GM12864 (cell line): ENCODE measurements around the gene PTPRD.

Experiments
- DNase-seq: peaks from one replicate; pipeline ENCODE4 v3.0.0-alpha.2; 2011; ENCODE audit warnings: low read depth
- H3K4me3 ChIP-seq: 2 replicates; pipeline ENCODE4 v1.5.1; 2011; ENCODE audit warnings: mild to moderate bottlenecking, low read depth, low read length, control low read depth
- TF ChIP-seq, protein P1 (sequence below): IDR thresholded peaks from 2 replicates; pipeline ENCODE4 v1.5.1; 2011; ENCODE audit warnings: low read depth, mild to moderate bottlenecking, moderate library complexity, low read length, control low read depth, inconsistent platforms; ENCODE audit errors: missing control alignments

Gene PTPRD

DNA sequence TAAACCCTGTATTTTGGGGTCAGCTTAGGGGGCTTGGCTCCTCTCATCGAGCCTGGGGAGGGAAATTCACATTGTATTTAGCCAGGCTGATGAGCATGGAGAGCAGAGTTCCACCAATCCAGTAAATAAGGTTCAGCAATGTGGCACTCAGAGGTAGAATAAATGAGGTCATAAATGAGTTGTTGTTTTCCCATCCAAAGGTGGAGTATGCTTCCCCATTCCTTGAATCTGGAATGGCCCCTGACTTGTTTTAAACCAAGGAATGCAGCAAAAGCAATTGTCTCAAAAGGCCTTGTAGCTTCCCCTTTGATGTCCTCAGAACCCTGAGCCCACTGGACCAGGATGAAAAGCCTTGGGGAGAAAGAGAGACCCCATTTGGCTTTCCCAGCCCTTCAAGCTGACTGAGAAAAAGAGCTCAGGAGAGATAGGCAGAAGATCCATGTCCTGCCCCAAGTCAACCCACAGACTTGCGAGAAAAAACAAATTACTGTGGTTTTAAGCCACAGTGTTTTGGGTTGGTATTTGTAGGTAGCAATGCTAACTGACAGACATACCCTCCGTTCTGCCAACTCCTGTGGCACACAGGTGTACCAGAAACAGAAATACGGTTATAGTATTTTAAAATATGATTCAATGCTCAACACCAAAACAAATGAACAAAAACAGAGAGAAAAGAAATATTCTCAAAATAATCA is 2247.2 kb downstream of the PTPRD start:
- DNase-seq, result no peak
- H3K4me3 ChIP-seq, result no peak overlapping the region
- TF ChIP-seq, protein P1, sequence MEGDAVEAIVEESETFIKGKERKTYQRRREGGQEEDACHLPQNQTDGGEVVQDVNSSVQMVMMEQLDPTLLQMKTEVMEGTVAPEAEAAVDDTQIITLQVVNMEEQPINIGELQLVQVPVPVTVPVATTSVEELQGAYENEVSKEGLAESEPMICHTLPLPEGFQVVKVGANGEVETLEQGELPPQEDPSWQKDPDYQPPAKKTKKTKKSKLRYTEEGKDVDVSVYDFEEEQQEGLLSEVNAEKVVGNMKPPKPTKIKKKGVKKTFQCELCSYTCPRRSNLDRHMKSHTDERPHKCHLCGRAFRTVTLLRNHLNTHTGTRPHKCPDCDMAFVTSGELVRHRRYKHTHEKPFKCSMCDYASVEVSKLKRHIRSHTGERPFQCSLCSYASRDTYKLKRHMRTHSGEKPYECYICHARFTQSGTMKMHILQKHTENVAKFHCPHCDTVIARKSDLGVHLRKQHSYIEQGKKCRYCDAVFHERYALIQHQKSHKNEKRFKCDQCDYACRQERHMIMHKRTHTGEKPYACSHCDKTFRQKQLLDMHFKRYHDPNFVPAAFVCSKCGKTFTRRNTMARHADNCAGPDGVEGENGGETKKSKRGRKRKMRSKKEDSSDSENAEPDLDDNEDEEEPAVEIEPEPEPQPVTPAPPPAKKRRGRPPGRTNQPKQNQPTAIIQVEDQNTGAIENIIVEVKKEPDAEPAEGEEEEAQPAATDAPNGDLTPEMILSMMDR, result no peak

DNA sequence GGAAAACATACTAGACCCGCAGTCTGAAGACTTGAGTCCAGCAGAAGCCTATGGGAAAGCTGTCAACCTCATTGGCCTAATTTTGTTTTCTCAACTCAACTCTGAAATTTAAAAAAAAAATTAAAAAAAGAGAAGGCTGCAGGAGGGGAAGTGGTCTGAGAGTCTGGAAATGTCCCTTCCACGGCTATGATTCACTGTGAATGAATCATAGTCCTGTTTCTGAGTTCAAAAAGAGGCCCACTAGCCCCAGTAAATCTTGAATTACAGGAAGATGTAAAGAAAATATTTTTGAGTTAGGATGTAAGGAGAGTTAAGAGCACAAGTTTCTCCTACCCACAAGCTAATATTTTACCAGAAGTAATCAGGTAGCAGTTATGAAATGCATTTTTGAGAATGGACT is 2247.8 kb downstream of the PTPRD start:
- no peak overlapping the region for H3K4me3 ChIP-seq
- TF ChIP-seq, protein P1, result no peak
- DNase-seq, result no peak

DNA sequence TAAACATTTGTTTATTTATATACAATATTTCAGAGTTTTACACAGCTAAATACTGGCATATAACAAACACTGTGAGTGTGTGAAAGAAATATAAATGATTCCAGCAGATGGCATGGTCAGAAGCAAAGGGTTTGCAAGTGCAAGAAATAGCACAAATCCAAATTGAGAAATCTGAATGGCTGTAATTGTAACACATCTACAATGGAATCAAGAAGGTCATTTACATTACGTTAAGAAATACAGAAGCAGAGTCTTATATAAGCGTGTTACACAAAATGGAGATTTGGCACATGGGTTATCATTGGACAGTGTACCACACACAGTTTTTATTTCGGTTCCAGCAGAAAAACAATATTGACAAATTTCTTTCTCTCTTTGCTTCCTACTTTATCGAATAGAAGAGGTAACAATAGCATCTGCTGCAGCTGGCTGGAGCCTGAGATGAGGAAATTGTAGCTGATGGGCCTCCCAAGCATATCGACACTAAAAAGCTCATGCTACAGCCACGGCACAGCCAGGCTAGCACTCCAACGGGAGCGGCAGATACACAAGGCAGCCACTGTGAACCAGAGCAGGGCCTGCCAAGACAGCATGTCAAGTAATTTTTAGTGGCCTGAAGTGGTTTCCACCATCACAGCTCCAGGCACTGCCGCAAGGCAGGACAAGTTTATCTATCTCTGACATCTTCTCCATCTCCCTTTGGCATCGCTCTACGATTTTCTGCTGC is 2248.6 kb downstream of the PTPRD start:
- DNase-seq, result no peak
- no peak overlapping the region for H3K4me3 ChIP-seq
- TF ChIP-seq, protein P1, result no peak

DNA sequence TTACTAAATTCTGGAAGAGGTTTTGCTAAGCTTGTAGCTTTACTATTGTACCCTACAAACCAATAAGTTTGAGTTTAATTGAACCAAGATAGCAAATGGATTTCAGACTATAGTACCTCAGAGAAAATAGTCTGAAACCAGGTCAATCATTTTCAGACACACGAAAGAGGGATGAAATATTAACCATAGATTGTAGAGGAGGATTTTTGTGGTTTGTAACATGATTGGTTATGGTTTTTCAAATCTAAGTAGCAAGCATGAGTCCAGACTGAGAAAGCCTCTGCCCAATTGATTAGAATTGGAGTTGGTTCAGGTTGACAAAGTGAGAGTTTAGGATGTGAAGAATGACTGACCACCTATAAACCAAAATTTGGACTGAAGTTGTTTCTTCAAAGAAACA is 2250.6 kb downstream of the PTPRD start:
- TF ChIP-seq, protein P1, result no peak
- H3K4me3 ChIP-seq, result no peak overlapping the region
- DNase-seq, result no peak

GRCh38 chr9:8361364-8361763 is 2251.4 kb downstream of the PTPRD start:
- TF ChIP-seq, protein P1, result no peak
- H3K4me3 ChIP-seq, result no peak overlapping the region

GRCh38 chr9:8356406-8356805 is 2256.4 kb downstream of the PTPRD start:
- TF ChIP-seq, protein P1, result no peak
- no peak overlapping the region for H3K4me3 ChIP-seq
- no peak for DNase-seq

More at GRCh38 chr9:8361364-8361763, 2251.4 kb downstream of the PTPRD start:
- no peak for DNase-seq
